OCI-LY3 (cell line): ENCODE measurements around the gene RHOT2.

Source experiments
- H2AFZ ChIP-seq: fragments of 200-600, 300-600 bp; shearing (Covaris generic); 2 replicates; pipeline ENCODE4 v1.6.0; 2014; ENCODE audit warnings: antibody characterized with exemption, low read depth, low read length
- H3K27ac ChIP-seq: fragments of 200-600, 300-600 bp; sonication (generic); 2 replicates; pipeline ENCODE4 v1.5.1; 2014; ENCODE audit warnings: mild to moderate bottlenecking, low read length, moderate library complexity, mixed read lengths
- H3K27me3 ChIP-seq: fragments of 200-600, 300-600 bp; sonication (generic); 2 replicates; pipeline ENCODE4 v1.6.1; 2014; ENCODE audit warnings: low read depth, low read length, mixed read lengths
- H3K36me3 ChIP-seq: fragments of 200-600, 300-600 bp; sonication (generic); replicated peaks from 2 replicates; pipeline ENCODE3; 2014; ENCODE audit warnings: low read depth, low read length, mixed read lengths
- H3K4me1 ChIP-seq: fragments of 300-600, 200-600 bp; sonication (generic); 2 replicates; pipeline ENCODE4 v1.6.1; 2014; ENCODE audit warnings: low read length, mixed read lengths
- H3K4me2 ChIP-seq: fragments of 200-600, 300-600 bp; sonication (generic); 2 replicates; pipeline ENCODE4 v1.6.1; 2014; ENCODE audit warnings: low read length, mixed read lengths
- H3K4me3 ChIP-seq: fragments of 300-600, 200-600 bp; sonication (generic); 2 replicates; pipeline ENCODE4 v1.5.1; 2014; ENCODE audit warnings: antibody characterized with exemption, mild to moderate bottlenecking, low read length, moderate library complexity
- H3K79me2 ChIP-seq: fragments of 300-600, 200-600 bp; shearing (Covaris generic); 2 replicates; pipeline ENCODE4 v1.6.1; 2014; ENCODE audit warnings: mild to moderate bottlenecking, low read length, mixed read lengths
- H3K9ac ChIP-seq: fragments of 300-600, 200-600 bp; shearing (Covaris generic); 2 replicates; pipeline ENCODE4 v1.6.0; 2014; ENCODE audit warnings: mild to moderate bottlenecking, low read length, moderate library complexity
- H3K9me3 ChIP-seq: fragments of 200-600, 300-600 bp; shearing (Covaris generic); 2 replicates; pipeline ENCODE4 v1.6.1; 2014; ENCODE audit warnings: low read length, mixed read lengths; ENCODE audit not compliant: insufficient read depth
- H4K20me1 ChIP-seq: fragments of 200-600, 300-600 bp; sonication (generic); 2 replicates; pipeline ENCODE4 v1.6.1; 2016; ENCODE audit warnings: low read length, mixed read lengths; ENCODE audit not compliant: insufficient read depth
- CTCF ChIP-seq: fragments of 200-600, 300-600 bp; sonication (generic); IDR thresholded peaks from 2 replicates; pipeline ENCODE4 v1.5.1; 2014; ENCODE audit warnings: antibody characterized with exemption, low read length, low read depth
- EZH2phosphoT487 ChIP-seq: fragments of 200-600 bp; shearing (Covaris generic); IDR thresholded peaks from 2 replicates; pipeline ENCODE4 v1.6.1; 2018; ENCODE audit warnings: antibody characterized with exemption, mixed run types, low read depth

RHOT2 gene

GRCh38 chr16:723695-724094 is 55.8 kb downstream of the RHOT2 start:
- no peak overlapping the region for H3K4me2 ChIP-seq
- no peaks in the 10 kb centered on the region for H3K9me3 ChIP-seq
- H3K4me1 ChIP-seq = peaks cover 26% of the 10 kb centered on the region
- no peak overlapping the region for H3K4me3 ChIP-seq
- H3K79me2 ChIP-seq = peaks cover 5% of the 10 kb centered on the region; the same call in 1 of the 2 replicates
- H3K9ac ChIP-seq = no peak overlapping the region
- H3K36me3 ChIP-seq = peaks cover 3% of the 10 kb centered on the region
- H4K20me1 ChIP-seq = peaks cover 4% of the 10 kb centered on the region; the same call in 1 of the 2 replicates
- H2AFZ ChIP-seq = no peak overlapping the region
- TF ChIP-seq EZH2phosphoT487 = no peak
- TF ChIP-seq CTCF = no peak
- no peaks in the 10 kb centered on the region for H3K27me3 ChIP-seq
- no peak overlapping the region for H3K27ac ChIP-seq
